PC-9 (cell line): ENCODE measurements around the gene PARN. TPM values are rescaled to one million over a fixed set of nuclear protein-coding genes. Genes with fewer than 3 reads are reported as not detected.

ENCODE experiments used
- BruUV-seq: library from RNA; stranded (reverse); fragments of 400-500 nt; replicated peaks from 2 replicates; lab custom pipeline; 2021; lab: Mats Ljungman, UMichigan
- CTCF ChIA-PET: fragments of 300-600 bp; sonication (Branson Sonifier 250); formaldehyde crosslinking; loops from one replicate; lab custom pipeline; 2022; ENCODE audit warnings: antibody characterized with exemption; lab: Charles Lee
- POLR2A ChIA-PET: fragments of 300-600 bp; sonication (Branson Sonifier 250); formaldehyde crosslinking; loops from one replicate; lab custom pipeline; 2022; ENCODE audit warnings: antibody characterized with exemption; ENCODE audit not compliant: unreplicated experiment; lab: Charles Lee
- DNase-seq, 2 experiments: peaks; one replicate each; pipeline versions ENCODE4 v3.0.0 to v3.0.0-alpha.2; 2015 to 2022; ENCODE audit warnings: mixed read lengths in 1 of 2
- H2AFZ ChIP-seq: fragments of 200-600 bp; sonication (generic); 2 replicates; pipeline ENCODE4 v1.8.1; 2017; ENCODE audit warnings: antibody characterized with exemption
- H3F3A ChIP-seq: fragments of 200-600 bp; sonication (generic); 2 replicates; pipeline ENCODE4 v1.8.1; 2017; ENCODE audit warnings: antibody characterized with exemption, mild to moderate bottlenecking, low read depth; ENCODE audit not compliant: insufficient read depth
- H3K27ac ChIP-seq: fragments of 200-600 bp; sonication (generic); 2 replicates; pipeline ENCODE4 v1.6.1; 2016; ENCODE audit warnings: mixed run types
- H3K27me3 ChIP-seq: fragments of 200-600 bp; sonication (generic); 2 replicates; pipeline ENCODE4 v1.6.1; 2016; ENCODE audit warnings: low read depth, mixed run types; ENCODE audit not compliant: insufficient read depth
- H3K36me3 ChIP-seq: fragments of 200-600 bp; sonication (generic); 2 replicates; pipeline ENCODE4 v1.6.1; 2016; ENCODE audit warnings: low read depth, mixed run types
- H3K4me1 ChIP-seq: fragments of 200-600 bp; sonication (generic); replicated peaks from 2 replicates; pipeline ENCODE4 v1.6.1; 2016; ENCODE audit warnings: mixed run types; ENCODE audit not compliant: insufficient read depth
- H3K4me2 ChIP-seq: fragments of 200-600 bp; sonication (generic); 2 replicates; pipeline ENCODE4 v1.6.1; 2017; ENCODE audit warnings: mixed run types
- H3K4me3 ChIP-seq: fragments of 200-600 bp; sonication (generic); 2 replicates; pipeline ENCODE4 v1.6.1; 2016; ENCODE audit warnings: mixed run types
- H3K79me2 ChIP-seq: fragments of 200-600 bp; sonication (generic); 2 replicates; pipeline ENCODE4 v1.6.1; 2017; ENCODE audit warnings: low read depth, mixed run types
- H3K9me2 ChIP-seq: fragments of 200-600 bp; sonication (generic); 2 replicates; pipeline ENCODE4 v1.8.1; 2017; ENCODE audit warnings: mild to moderate bottlenecking; ENCODE audit not compliant: insufficient read depth
- H3K9me3 ChIP-seq: fragments of 200-600 bp; sonication (generic); 2 replicates; pipeline ENCODE4 v1.8.1; 2016; ENCODE audit warnings: low read depth; ENCODE audit not compliant: insufficient read depth
- H4K20me1 ChIP-seq: fragments of 200-600 bp; sonication (generic); 2 replicates; pipeline ENCODE4 v1.8.1; 2017; ENCODE audit not compliant: insufficient read depth
- EZH2 ChIP-seq: fragments of 200-600 bp; sonication (generic); IDR thresholded peaks from 2 replicates; pipeline ENCODE4 v1.8.0; 2017; ENCODE audit warnings: antibody characterized with exemption, low read depth
- intact Hi-C: fragments of 100-400 bp; cut with micrococcal nuclease; formaldehyde crosslinking; loops from one replicate; pipeline ENCODE4 v1.10.0; 2022; ENCODE audit not compliant: unreplicated experiment
- total RNA-seq: library from RNA; stranded (reverse); gene quantifications from 2 replicates; pipeline ENCODE4 v1.2.3, GENCODE V29; 2021
- TF ChIP-seq, protein P1 (sequence below): fragments of 200-600 bp; sonication (generic); conservative IDR thresholded peaks from 2 replicates; pipeline ENCODE4 v1.6.1; 2017; ENCODE audit warnings: mixed run types, antibody characterized with exemption, mild to moderate bottlenecking, moderate library complexity

The PARN gene
- total RNA-seq, 1 experiment from 2014 or later, result 53.0 TPM

DNA sequence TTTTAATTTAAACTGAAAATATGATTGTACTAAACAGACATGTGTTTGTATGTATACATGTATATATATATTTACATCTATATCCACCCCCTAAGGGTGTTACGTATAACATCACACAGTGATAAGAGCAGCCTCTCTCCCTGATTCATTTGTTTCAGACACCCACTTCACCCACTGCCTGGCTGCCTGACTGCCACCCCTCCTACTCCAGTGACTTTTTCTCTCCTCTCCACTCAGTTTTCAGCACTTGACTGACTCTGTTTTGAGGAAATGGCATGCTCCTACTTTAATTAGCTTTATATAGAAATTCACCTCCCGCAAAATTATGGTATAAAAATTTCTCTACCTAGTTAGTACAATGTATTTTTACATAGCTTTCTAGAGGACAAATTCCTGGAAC is 22.7 kb upstream of the PARN start:
- Histone ChIP-seq H3K9me3 (no peaks in the 10 kb centered on the region), H3K36me3 (peaks cover 28% of the 10 kb centered on the region; the same call in 1 of the 2 replicates), H3K27ac (no peak overlapping the region), H4K20me1 (0 out of 2 replicates have a peak, but pooled peaks cover 4% of the 10 kb centered on the region), H3K27me3 (no peaks in the 10 kb centered on the region), H3K4me3 (no peak overlapping the region), H3K79me2 (no peaks in the 10 kb centered on the region), H3K9me2 (no peaks in the 10 kb centered on the region), H3K4me1 (peaks cover 21% of the 10 kb centered on the region), H2AFZ (no peak overlapping the region), H3K4me2 (no peak overlapping the region), H3F3A (peaks cover 26% of the 10 kb centered on the region; the same call in 1 of the 2 replicates)
- BruUV-seq, result no TSS peak
- POLR2A ChIA-PET, result no interaction called here
- TF ChIP-seq, protein P1, sequence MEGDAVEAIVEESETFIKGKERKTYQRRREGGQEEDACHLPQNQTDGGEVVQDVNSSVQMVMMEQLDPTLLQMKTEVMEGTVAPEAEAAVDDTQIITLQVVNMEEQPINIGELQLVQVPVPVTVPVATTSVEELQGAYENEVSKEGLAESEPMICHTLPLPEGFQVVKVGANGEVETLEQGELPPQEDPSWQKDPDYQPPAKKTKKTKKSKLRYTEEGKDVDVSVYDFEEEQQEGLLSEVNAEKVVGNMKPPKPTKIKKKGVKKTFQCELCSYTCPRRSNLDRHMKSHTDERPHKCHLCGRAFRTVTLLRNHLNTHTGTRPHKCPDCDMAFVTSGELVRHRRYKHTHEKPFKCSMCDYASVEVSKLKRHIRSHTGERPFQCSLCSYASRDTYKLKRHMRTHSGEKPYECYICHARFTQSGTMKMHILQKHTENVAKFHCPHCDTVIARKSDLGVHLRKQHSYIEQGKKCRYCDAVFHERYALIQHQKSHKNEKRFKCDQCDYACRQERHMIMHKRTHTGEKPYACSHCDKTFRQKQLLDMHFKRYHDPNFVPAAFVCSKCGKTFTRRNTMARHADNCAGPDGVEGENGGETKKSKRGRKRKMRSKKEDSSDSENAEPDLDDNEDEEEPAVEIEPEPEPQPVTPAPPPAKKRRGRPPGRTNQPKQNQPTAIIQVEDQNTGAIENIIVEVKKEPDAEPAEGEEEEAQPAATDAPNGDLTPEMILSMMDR, result no peak
- TF ChIP-seq EZH2, result no peak
- CTCF ChIA-PET, result no interaction called here
- DNase-seq, result no peak
- intact Hi-C loops, result no loop called here

DNA sequence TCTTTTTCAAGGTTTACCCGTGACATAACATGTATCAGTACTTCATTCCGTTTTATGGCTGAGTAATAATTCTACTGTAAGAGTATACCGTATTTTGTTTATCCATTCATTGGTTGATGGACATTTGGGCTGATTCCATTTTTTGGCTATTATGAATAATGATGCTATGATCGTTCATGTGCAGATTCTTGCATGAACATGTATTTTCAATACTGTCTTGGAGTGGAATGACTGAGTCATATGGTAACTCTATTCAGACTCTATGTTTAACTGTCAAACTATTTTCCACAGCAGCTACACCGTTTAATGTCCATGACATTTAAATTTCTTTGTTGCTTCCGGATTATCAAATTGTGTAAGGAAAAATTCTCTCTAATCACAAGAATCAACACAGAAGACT is 20.6 kb upstream of the PARN start:
- H3K4me3 ChIP-seq, result no peak overlapping the region
- no peak for DNase-seq
- peaks cover 4% of the 10 kb centered on the region; the same call in 1 of the 2 replicates for H4K20me1 ChIP-seq
- H3K79me2 ChIP-seq, result no peaks in the 10 kb centered on the region
- intact Hi-C loops, result no loop called here
- no peak overlapping the region for H3K4me2 ChIP-seq
- peaks cover 41% of the 10 kb centered on the region; the same call in 1 of the 2 replicates for H3K36me3 ChIP-seq
- no peak overlapping the region for H2AFZ ChIP-seq
- H3F3A ChIP-seq, result peaks cover 12% of the 10 kb centered on the region; the same call in 1 of the 2 replicates
- 0 out of 2 replicates have a peak, but pooled peaks cover 3% of the 10 kb centered on the region for H3K4me1 ChIP-seq
- BruUV-seq, result no TSS peak
- H3K9me3 ChIP-seq, result no peaks in the 10 kb centered on the region
- H3K27me3 ChIP-seq, result no peaks in the 10 kb centered on the region
- TF ChIP-seq, protein P1, result no peak
- TF ChIP-seq EZH2, result no peak
- POLR2A ChIA-PET, result no interaction called here
- H3K27ac ChIP-seq, result no peak overlapping the region
- no peaks in the 10 kb centered on the region for H3K9me2 ChIP-seq
- CTCF ChIA-PET, result no interaction called here

DNA sequence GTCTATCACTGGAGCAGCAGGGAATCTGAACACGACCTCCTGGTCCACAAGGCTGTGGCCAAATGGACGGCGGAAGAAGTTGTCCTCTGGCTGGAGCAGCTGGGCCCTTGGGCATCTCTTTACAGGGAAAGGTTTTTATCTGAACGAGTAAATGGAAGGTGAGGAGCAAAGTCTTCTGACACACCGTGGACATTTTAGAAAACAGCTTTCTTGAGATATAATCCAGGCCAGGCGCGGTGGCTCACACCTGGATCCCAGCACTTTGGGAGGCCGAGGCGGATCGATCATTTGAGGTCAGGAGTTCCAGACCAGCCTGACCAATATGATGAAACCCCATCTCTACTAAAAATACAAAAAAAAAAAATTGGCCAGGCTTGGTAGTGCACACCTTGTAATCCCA is 19.8 kb upstream of the PARN start:
- H3K4me1 ChIP-seq, result no peaks in the 10 kb centered on the region
- no peak overlapping the region for H3K4me3 ChIP-seq
- H2AFZ ChIP-seq, result no peak overlapping the region
- no peak overlapping the region for H3K27ac ChIP-seq
- no peaks in the 10 kb centered on the region for H3K9me2 ChIP-seq
- no peak overlapping the region for H3K4me2 ChIP-seq
- TF ChIP-seq EZH2, result no peak
- TF ChIP-seq, protein P1, result no peak
- peaks cover 8% of the 10 kb centered on the region; the same call in 1 of the 2 replicates for H3F3A ChIP-seq
- no peaks in the 10 kb centered on the region for H3K79me2 ChIP-seq
- no peak for DNase-seq
- intact Hi-C loops, result no loop called here
- POLR2A ChIA-PET, result no interaction called here
- H3K9me3 ChIP-seq, result no peaks in the 10 kb centered on the region
- BruUV-seq, result TSS peak; percentile 38
- CTCF ChIA-PET, result no interaction called here
- H3K27me3 ChIP-seq, result no peaks in the 10 kb centered on the region
- peaks cover 4% of the 10 kb centered on the region; the same call in 1 of the 2 replicates for H4K20me1 ChIP-seq
- peaks cover 49% of the 10 kb centered on the region for H3K36me3 ChIP-seq
